Osteoblast (primary cell): ENCODE results near the gene EOMES. TPM values are rescaled to one million over a fixed set of nuclear protein-coding genes. Genes with fewer than 3 reads are reported as not detected.

ENCODE experiments used
- DNase-seq: peaks from one replicate; pipeline ENCODE4 v3.0.0; 2011; ENCODE audit warnings: low spot score, mixed read lengths; ENCODE audit not compliant: insufficient read length; ENCODE audit errors: missing footprints
- H2AFZ ChIP-seq: 2 replicates; pipeline ENCODE4 v1.6.0; 2011; ENCODE audit warnings: mild to moderate bottlenecking, low read length
- H3K27ac ChIP-seq: 2 replicates; pipeline ENCODE4 v1.5.1; 2011; ENCODE audit warnings: mild to moderate bottlenecking, low read depth, low read length, moderate library complexity
- H3K27me3 ChIP-seq: 2 replicates; pipeline ENCODE4 v1.6.0; 2012; ENCODE audit warnings: mild to moderate bottlenecking, control low read depth, inconsistent platforms, low read length, moderate library complexity; ENCODE audit not compliant: insufficient read depth
- H3K36me3 ChIP-seq: 2 replicates; pipeline ENCODE4 v1.5.1; 2011; ENCODE audit warnings: mild to moderate bottlenecking, low read length, control low read depth, moderate library complexity; ENCODE audit not compliant: insufficient read depth
- H3K4me1 ChIP-seq: 2 replicates; pipeline ENCODE4 v1.5.1; 2011; ENCODE audit warnings: mild to moderate bottlenecking, low read length, control low read depth, moderate library complexity; ENCODE audit not compliant: insufficient read depth
- H3K4me2 ChIP-seq: 2 replicates; pipeline ENCODE4 v1.6.0; 2011; ENCODE audit warnings: mild to moderate bottlenecking, low read length; ENCODE audit not compliant: insufficient read depth
- H3K4me3 ChIP-seq: fragments of 200-600 bp; sonication (generic); 3 replicates; pipeline ENCODE4 v1.5.1; 2012; ENCODE audit warnings: mild to moderate bottlenecking, low read length, inconsistent platforms; ENCODE audit not compliant: insufficient read depth
- H3K79me2 ChIP-seq: 2 replicates; pipeline ENCODE4 v1.6.0; 2012; ENCODE audit warnings: mild to moderate bottlenecking, low read length, control low read depth, inconsistent platforms; ENCODE audit not compliant: insufficient read depth
- H3K9me3 ChIP-seq: 2 replicates; pipeline ENCODE4 v1.5.1; 2011; ENCODE audit warnings: low read depth, low read length, control low read depth
- H4K20me1 ChIP-seq: 2 replicates; pipeline ENCODE4 v1.6.0; 2012; ENCODE audit warnings: mild to moderate bottlenecking, low read length, control low read depth; ENCODE audit not compliant: insufficient read depth
- CTCF ChIP-seq: IDR thresholded peaks from 2 replicates; pipeline ENCODE4 v1.5.1; 2011; ENCODE audit warnings: mild to moderate bottlenecking, low read depth, low read length, moderate library complexity; ENCODE audit errors: extremely low read depth
- total RNA-seq: library from RNA; depleted of rRNA; stranded (reverse); fragments of >200 nt; gene quantifications from 2 replicates; pipeline ENCODE4 v1.2.3, GENCODE V29; 2012

The EOMES gene
- total RNA-seq, 1 donor, result under 0.01 TPM

GRCh38 chr3:27756877-27757276 is 34.8 kb upstream of the EOMES start:
- no peak overlapping the region for H3K27ac ChIP-seq
- peaks cover 4% of the 10 kb centered on the region for H3K4me1 ChIP-seq
- H3K4me3 ChIP-seq, result no peak overlapping the region
- no peak for TF ChIP-seq CTCF
- no peak for DNase-seq
- no peak overlapping the region for H3K4me2 ChIP-seq
- no peak overlapping the region for H2AFZ ChIP-seq
- H4K20me1 ChIP-seq, result no peaks in the 10 kb centered on the region
- H3K79me2 ChIP-seq, result no peaks in the 10 kb centered on the region
- no peaks in the 10 kb centered on the region for H3K9me3 ChIP-seq
- no peaks in the 10 kb centered on the region for H3K36me3 ChIP-seq
- peaks cover 5% of the 10 kb centered on the region for H3K27me3 ChIP-seq

- TF ChIP-seq CTCF, result no peak
- Histone ChIP-seq H3K4me1 (no peaks in the 10 kb centered on the region), H3K27me3 (no peaks in the 10 kb centered on the region), H3K36me3 (no peaks in the 10 kb centered on the region), H3K4me3 (no peak overlapping the region), H3K4me2 (no peak overlapping the region), H4K20me1 (no peaks in the 10 kb centered on the region), H2AFZ (no peak overlapping the region), H3K79me2 (no peaks in the 10 kb centered on the region), H3K27ac (no peak overlapping the region), H3K9me3 (no peaks in the 10 kb centered on the region)
- DNase-seq, result no peak
Observed at GRCh38 chr3:27752926-27753325, 30.8 kb upstream of the EOMES start.

GRCh38 chr3:27749643-27750042 is 27.5 kb upstream of the EOMES start:
- H2AFZ ChIP-seq, result no peak overlapping the region
- no peaks in the 10 kb centered on the region for H3K27me3 ChIP-seq
- no peaks in the 10 kb centered on the region for H3K4me1 ChIP-seq
- no peak overlapping the region for H3K27ac ChIP-seq
- no peak for TF ChIP-seq CTCF
- no peak overlapping the region for H3K4me2 ChIP-seq
- no peak overlapping the region for H3K4me3 ChIP-seq
- H3K79me2 ChIP-seq, result no peaks in the 10 kb centered on the region
- no peaks in the 10 kb centered on the region for H4K20me1 ChIP-seq
- DNase-seq, result no peak
- no peaks in the 10 kb centered on the region for H3K9me3 ChIP-seq
- H3K36me3 ChIP-seq, result no peaks in the 10 kb centered on the region

GRCh38 chr3:27746838-27747237 is 24.7 kb upstream of the EOMES start:
- TF ChIP-seq CTCF, result no peak
- Histone ChIP-seq H3K36me3 (no peaks in the 10 kb centered on the region), H3K4me3 (no peak overlapping the region), H2AFZ (no peak overlapping the region), H3K27me3 (no peaks in the 10 kb centered on the region), H3K27ac (no peak overlapping the region), H3K4me1 (no peaks in the 10 kb centered on the region), H3K4me2 (no peak overlapping the region), H4K20me1 (no peaks in the 10 kb centered on the region), H3K79me2 (no peaks in the 10 kb centered on the region), H3K9me3 (no peaks in the 10 kb centered on the region)
- no peak for DNase-seq
